Erythroblast (primary cell): ENCODE measurements around the gene SLC19A1.

Source experiments
- GATA1 ChIP-seq: IDR thresholded peaks from 2 replicates; pipeline ENCODE4 v1.6.1; 2011; ENCODE audit warnings: low read depth, mild to moderate bottlenecking, control low read depth, low read length, moderate library complexity
- POLR2A ChIP-seq: IDR thresholded peaks from 2 replicates; pipeline ENCODE4 v1.6.1; 2011; ENCODE audit warnings: mild to moderate bottlenecking, low read length

GRCh38 chr21:45589686-45590245 is 47.5 kb upstream of the SLC19A1 start:
- TF ChIP-seq POLR2A (no peak), GATA1 (no peak)
